SKM-1 (cell line): Measurements from ENCODE around the gene PLCG1.

Source experiments
- DNase-seq: peaks from one replicate; lab custom pipeline; 2025; ENCODE audit not compliant: unreplicated experiment; lab: John Stamatoyannopoulos, UW

Gene PLCG1

GRCh38 chr20:41166201-41167117, 29.1 kb downstream of the PLCG1 start:
- DNase-seq, result no peak

- no peak for DNase-seq
These were observed 29.8 kb downstream of the PLCG1 start for GRCh38 chr20:41167118-41167470.

- DNase-seq, result no peak
These were observed 30.3 kb downstream of the PLCG1 start for GRCh38 chr20:41167481-41168253.

GRCh38 chr20:41168281-41169161, 31.2 kb downstream of the PLCG1 start:
- DNase-seq, result no peak

GRCh38 chr20:41169162-41169690, 31.9 kb downstream of the PLCG1 start:
- no peak for DNase-seq

- no peak for DNase-seq
These were observed 32.5 kb downstream of the PLCG1 start for GRCh38 chr20:41169791-41170351.

- no peak for DNase-seq
These were observed 33.2 kb downstream of the PLCG1 start for GRCh38 chr20:41170386-41171105.

- no peak for DNase-seq
These were observed 34.5 kb downstream of the PLCG1 start for GRCh38 chr20:41171736-41172295.

GRCh38 chr20:41172296-41173140, 35.2 kb downstream of the PLCG1 start:
- no peak for DNase-seq

- no peak for DNase-seq
These were observed 35.9 kb downstream of the PLCG1 start for GRCh38 chr20:41173161-41173721.

GRCh38 chr20:41173791-41174341, 36.5 kb downstream of the PLCG1 start:
- DNase-seq, result no peak

GRCh38 chr20:41174373-41174772, 37.0 kb downstream of the PLCG1 start:
- DNase-seq, result no peak

GRCh38 chr20:41174782-41175181, 37.4 kb downstream of the PLCG1 start:
- DNase-seq, result no peak

- DNase-seq, result no peak
These were observed 37.9 kb downstream of the PLCG1 start for GRCh38 chr20:41175201-41175651.

GRCh38 chr20:41175727-41176330, 38.5 kb downstream of the PLCG1 start:
- no peak for DNase-seq

GRCh38 chr20:41176711-41177552, 39.6 kb downstream of the PLCG1 start:
- no peak for DNase-seq

GRCh38 chr20:41177636-41178035, 40.3 kb downstream of the PLCG1 start:
- DNase-seq, result no peak
